ENCODE data around the gene VN1R4.

GRCh38 chr19:53224606-53225005 lies 42.9 kb downstream of the VN1R4 start:
- TF ChIP-seq CTCF (IDR thresholded peaks at IDR 0.05; ENCODE audit: extremely low read depth in 1 of 2, insufficient read depth in 1 of 2, low read depth in 1 of 2, low read length in 2 of 2) (no peak), POLR2AphosphoS5 (IDR thresholded peaks at IDR 0.05; ENCODE audit: insufficient read depth, low read depth, low read length) (no peak), MYC (IDR thresholded peaks at IDR 0.05; ENCODE audit: low read depth, low read length) (no peak), EZH2 (IDR thresholded peaks at IDR 0.05; ENCODE audit: borderline replicate concordance, low read depth, low read length, severe bottlenecking) (no peak), POLR2A (IDR thresholded peaks at IDR 0.05; ENCODE audit: low read depth, low read length) (no peak), GATA2 (IDR thresholded peaks at IDR 0.05; ENCODE audit: insufficient read depth, insufficient read length, low read depth, low read length) (no peak), JUN (IDR thresholded peaks at IDR 0.05; ENCODE audit: borderline replicate concordance, insufficient read depth, insufficient read length, low read depth) (no peak)
- TF ChIP-seq, protein P1, sequence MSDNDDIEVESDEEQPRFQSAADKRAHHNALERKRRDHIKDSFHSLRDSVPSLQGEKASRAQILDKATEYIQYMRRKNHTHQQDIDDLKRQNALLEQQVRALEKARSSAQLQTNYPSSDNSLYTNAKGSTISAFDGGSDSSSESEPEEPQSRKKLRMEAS (IDR thresholded peaks at IDR 0.05; ENCODE audit: insufficient read depth, insufficient read length) = no peak
